Lower lobe of right lung (tissue), 2 donors: ENCODE measurements around the gene HUS1B. TPM values are rescaled to one million over a fixed set of nuclear protein-coding genes. Genes with fewer than 3 reads are reported as not detected.

Experiments used
- ATAC-seq, 2 donors: fragments of 200-7000 bp; cut with Tn5 transposase; one replicate each; pipeline ENCODE4 v1.9.1; 2020 to 2022; ENCODE audit warnings: mild to moderate bottlenecking in 2 of 2, moderate library complexity in 2 of 2
- DNase-seq: peaks from one replicate; pipeline ENCODE4 v3.0.0-alpha.2; 2020
- H3K27ac ChIP-seq: fragments of 200-600 bp; one replicate; pipeline ENCODE4 v1.8.0; 2022
- H3K27me3 ChIP-seq: fragments of 200-600 bp; one replicate; pipeline ENCODE4 v1.8.0; 2022; ENCODE audit warnings: low read depth
- H3K36me3 ChIP-seq: fragments of 200-600 bp; one replicate; pipeline ENCODE4 v1.8.0; 2022; ENCODE audit warnings: mild to moderate bottlenecking
- H3K4me1 ChIP-seq: fragments of 200-600 bp; one replicate; pipeline ENCODE4 v1.8.0; 2022
- H3K4me3 ChIP-seq: fragments of 200-600 bp; one replicate; pipeline ENCODE4 v1.8.0; 2022; ENCODE audit warnings: mild to moderate bottlenecking
- H3K9me3 ChIP-seq: fragments of 200-600 bp; one replicate; pipeline ENCODE4 v1.8.0; 2022
- intact Hi-C: fragments of 100-400 bp; cut with DNase I; formaldehyde crosslinking; loops from one replicate; pipeline ENCODE4 v1.11.0; 2022
- total RNA-seq: library from RNA; stranded (reverse); fragmentation: NEBNext Ultra II Directional; extraction: Animal tissue kit (Norgen Biotek cat#: 25700); gene quantifications from one replicate; pipeline ENCODE4 v1.2.1, GENCODE V29; 2021
- TF ChIP-seq, protein P1 (sequence below): fragments of 200-600 bp; IDR thresholded peaks from one replicate; pipeline ENCODE4 v1.8.0; 2022; ENCODE audit warnings: antibody characterized with exemption, mild to moderate bottlenecking
- donor health status: DM: no; HTN: yes; CAD: no; lungs with severe emphysema.

The HUS1B gene
- total RNA-seq, 1 donor from 2014 or later, result 1.1 TPM

DNA sequence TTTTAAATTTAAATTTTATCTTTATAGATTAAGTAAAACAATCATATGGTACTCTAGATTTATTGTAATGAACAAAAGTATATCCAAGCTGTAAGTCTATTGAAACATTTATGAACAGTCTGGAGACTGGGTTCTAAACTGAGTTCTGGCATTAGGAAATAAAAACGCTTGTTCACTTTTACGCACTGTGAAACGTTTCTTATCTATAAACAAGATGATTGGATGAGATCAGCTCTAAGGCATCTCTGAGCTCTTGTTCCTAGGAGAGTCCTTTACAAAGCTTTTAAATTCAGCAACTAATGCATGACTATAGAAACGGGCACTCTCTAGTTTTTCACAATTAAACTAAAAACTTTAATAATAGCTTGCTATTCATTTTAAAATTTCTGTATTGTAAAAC is 6.8 kb downstream of the HUS1B start:
- Histone ChIP-seq H3K4me3 (no peak overlapping the region), H3K36me3 (no peaks in the 10 kb centered on the region), H3K4me1 (peaks cover 6% of the 10 kb centered on the region), H3K27me3 (no peaks in the 10 kb centered on the region), H3K9me3 (no peaks in the 10 kb centered on the region), H3K27ac (no peak overlapping the region)
- ATAC-seq, result peak in 1 of 2 donors; percentile 75
- DNase-seq, result no peak
- intact Hi-C loops, result no loop called here
- TF ChIP-seq, protein P1, sequence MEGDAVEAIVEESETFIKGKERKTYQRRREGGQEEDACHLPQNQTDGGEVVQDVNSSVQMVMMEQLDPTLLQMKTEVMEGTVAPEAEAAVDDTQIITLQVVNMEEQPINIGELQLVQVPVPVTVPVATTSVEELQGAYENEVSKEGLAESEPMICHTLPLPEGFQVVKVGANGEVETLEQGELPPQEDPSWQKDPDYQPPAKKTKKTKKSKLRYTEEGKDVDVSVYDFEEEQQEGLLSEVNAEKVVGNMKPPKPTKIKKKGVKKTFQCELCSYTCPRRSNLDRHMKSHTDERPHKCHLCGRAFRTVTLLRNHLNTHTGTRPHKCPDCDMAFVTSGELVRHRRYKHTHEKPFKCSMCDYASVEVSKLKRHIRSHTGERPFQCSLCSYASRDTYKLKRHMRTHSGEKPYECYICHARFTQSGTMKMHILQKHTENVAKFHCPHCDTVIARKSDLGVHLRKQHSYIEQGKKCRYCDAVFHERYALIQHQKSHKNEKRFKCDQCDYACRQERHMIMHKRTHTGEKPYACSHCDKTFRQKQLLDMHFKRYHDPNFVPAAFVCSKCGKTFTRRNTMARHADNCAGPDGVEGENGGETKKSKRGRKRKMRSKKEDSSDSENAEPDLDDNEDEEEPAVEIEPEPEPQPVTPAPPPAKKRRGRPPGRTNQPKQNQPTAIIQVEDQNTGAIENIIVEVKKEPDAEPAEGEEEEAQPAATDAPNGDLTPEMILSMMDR, result no peak

DNA sequence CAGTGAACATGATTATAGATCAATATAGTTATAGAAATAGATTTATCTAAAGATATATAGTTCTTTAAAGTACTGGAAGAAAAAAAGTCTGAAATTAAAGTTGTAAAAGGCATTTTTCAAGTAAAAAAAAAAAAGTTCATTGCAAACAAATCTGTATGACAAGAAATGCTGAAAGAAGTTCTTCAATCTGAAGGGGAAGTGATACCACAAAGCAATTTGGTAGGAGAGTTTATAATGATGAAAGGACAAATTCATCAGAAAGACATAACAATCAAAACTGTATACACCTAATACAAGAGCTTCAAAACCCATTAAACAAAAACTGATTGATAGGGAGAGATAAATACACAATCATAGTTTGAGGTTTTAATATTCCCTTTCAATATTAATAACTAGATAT is 14.1 kb downstream of the HUS1B start:
- no peaks in the 10 kb centered on the region for H3K36me3 ChIP-seq
- H3K4me3 ChIP-seq, result no peak overlapping the region
- no peak for ATAC-seq
- H3K9me3 ChIP-seq, result no peaks in the 10 kb centered on the region
- TF ChIP-seq, protein P1, result no peak
- no peaks in the 10 kb centered on the region for H3K4me1 ChIP-seq
- no peaks in the 10 kb centered on the region for H3K27me3 ChIP-seq
- H3K27ac ChIP-seq, result no peak overlapping the region
- intact Hi-C loops, result no loop called here
- DNase-seq, result no peak

DNA sequence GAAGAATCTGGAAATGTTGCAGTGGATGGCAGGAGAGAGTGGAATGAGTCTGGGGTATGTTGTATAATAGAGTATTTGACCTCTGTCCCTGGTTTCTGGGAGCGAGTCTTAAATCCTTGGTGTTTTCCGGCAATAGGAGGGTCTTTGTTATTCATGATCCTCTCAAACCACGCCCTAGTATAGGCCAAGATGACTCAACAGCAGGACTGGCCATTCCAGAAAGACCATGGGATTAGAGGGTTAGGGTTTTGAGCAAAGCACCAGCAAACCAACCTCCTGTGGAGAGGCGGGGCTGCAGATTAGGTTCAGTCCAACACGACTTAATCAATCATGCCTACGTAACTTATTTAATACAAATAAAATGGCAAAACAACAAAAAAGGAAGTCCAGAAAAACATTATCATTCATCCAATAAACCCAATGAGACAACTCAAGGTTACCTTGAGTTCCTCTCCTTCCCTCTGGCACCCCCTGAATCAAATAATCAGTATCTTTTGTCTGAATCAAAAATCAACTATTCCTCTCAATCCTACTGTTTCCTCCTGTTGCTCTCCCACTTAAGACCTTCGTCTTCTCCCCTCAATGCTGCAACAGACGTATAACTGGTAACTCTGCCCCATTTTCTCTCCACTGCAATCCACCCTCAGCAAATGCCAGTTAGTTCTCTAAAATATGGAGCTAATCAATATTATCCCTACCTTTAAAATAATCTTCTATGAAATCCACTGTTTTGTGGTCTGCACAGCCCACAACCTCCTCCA is 15.5 kb downstream of the HUS1B start:
- no peak for ATAC-seq
- no peak overlapping the region for H3K27ac ChIP-seq
- no peaks in the 10 kb centered on the region for H3K4me1 ChIP-seq
- no peaks in the 10 kb centered on the region for H3K27me3 ChIP-seq
- peaks cover 13% of the 10 kb centered on the region for H3K36me3 ChIP-seq
- H3K4me3 ChIP-seq, result no peak overlapping the region
- no peaks in the 10 kb centered on the region for H3K9me3 ChIP-seq
- DNase-seq, result no peak
- intact Hi-C loops, result no loop called here
- TF ChIP-seq, protein P1, result no peak

DNA sequence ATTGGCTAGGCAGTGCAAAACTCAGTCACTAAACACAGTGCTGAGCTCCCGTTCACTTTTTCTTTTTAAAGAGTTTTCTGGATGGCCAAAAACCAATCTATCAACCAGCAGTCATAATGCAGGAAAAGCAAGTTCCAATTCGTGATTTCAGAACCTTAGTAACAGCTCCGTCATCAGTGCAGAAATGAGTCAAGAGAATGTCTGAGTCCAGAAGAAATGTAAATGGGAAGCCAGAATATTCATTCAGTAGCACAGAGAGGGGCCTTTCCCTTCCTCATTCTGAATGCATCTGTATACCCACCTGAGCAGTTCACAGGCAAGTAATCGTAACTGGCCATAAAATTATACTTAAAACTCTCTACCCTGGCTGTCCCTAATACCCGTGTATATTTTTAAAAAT is 20.4 kb downstream of the HUS1B start:
- TF ChIP-seq, protein P1, result no peak
- no peak for ATAC-seq

DNA sequence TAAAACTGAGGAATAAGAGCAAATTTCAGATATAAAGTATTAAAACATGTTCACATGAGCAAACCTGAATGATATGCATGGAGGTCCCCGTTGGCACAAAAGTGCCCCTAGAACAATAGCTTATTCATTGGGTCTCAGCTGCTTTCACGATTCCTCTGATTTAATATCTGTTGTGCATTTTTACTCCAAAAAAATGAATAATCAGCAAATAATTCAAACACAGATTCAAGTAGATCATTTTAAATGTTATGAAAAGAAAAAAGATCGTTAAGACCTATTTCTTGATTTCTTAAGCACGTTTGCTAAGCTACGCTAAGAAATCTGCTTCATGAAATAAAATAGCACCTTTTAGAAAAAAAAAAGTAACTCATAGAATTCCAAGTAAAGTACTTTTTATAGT is 21.7 kb downstream of the HUS1B start:
- Histone ChIP-seq H3K36me3 (peaks cover 42% of the 10 kb centered on the region), H3K27me3 (no peaks in the 10 kb centered on the region), H3K27ac (no peak overlapping the region), H3K4me1 (no peaks in the 10 kb centered on the region), H3K9me3 (no peaks in the 10 kb centered on the region), H3K4me3 (no peak overlapping the region)
- ATAC-seq (no peak), DNase-seq (no peak)
- TF ChIP-seq, protein P1, result no peak
- intact Hi-C loops, result no loop called here

More for the DNA sequence above, 20.4 kb downstream of the HUS1B start:
- H3K4me1 ChIP-seq, result no peaks in the 10 kb centered on the region
- H3K27ac ChIP-seq, result no peak overlapping the region
- no peak overlapping the region for H3K4me3 ChIP-seq
- peaks cover 35% of the 10 kb centered on the region for H3K36me3 ChIP-seq
- intact Hi-C loops, result no loop called here
- no peak for DNase-seq
- no peaks in the 10 kb centered on the region for H3K27me3 ChIP-seq
- no peaks in the 10 kb centered on the region for H3K9me3 ChIP-seq
